Stimulated activated CD4-positive, alpha-beta T cell treated with anti-CD3 and anti-CD28 coated beads, Interleukin-12 subunit alpha, Interleukin-12 subunit beta, amount 100 ng/mL, for 48 hours (primary cell): Measurements from ENCODE around the gene CCNY.
"Not testable (repeated sequence)": the region's sequence is repeated elsewhere in the genome, so short reads cannot be mapped to it uniquely, and the experiment has no call there.

Experiments used
- DNase-seq, 3 donors: peaks; one replicate each; pipeline ENCODE4 v3.0.0-alpha.2; 2020; ENCODE audit warnings: low read depth in 2 of 3, low spot score in 1 of 3

The CCNY gene

GRCh38 chr10:35353805-35354204, 17.5 kb downstream of the CCNY start:
- no peak for DNase-seq

DNA sequence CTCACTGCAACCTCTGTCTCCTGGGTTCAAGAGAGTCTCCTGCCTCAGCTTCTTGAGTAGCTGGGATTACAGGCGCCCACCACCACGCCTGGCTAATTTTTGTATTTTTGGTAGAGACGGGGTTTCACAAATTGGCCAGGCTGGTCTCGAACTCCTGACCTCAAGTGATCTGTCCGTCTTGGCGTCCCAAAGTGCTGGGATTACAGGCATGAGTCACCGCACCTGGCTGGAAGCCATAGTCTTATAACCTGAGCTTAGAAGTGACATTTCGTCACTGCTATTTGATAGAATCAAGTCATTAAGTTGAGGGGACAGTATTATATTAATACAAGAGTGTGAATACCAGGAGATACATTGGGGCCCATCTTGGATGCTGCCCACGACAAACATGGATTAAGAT, 17.9 kb downstream of the CCNY start:
- DNase-seq, result not testable (repeated sequence)

- DNase-seq, result peak; percentile 38 to 46 (median 41)
These were observed 19.8 kb downstream of the CCNY start for GRCh38 chr10:35355971-35356724.

- peak in 1 of 3 donors; percentile 27 for DNase-seq
These were observed 20.4 kb downstream of the CCNY start for GRCh38 chr10:35356725-35357092.

DNA sequence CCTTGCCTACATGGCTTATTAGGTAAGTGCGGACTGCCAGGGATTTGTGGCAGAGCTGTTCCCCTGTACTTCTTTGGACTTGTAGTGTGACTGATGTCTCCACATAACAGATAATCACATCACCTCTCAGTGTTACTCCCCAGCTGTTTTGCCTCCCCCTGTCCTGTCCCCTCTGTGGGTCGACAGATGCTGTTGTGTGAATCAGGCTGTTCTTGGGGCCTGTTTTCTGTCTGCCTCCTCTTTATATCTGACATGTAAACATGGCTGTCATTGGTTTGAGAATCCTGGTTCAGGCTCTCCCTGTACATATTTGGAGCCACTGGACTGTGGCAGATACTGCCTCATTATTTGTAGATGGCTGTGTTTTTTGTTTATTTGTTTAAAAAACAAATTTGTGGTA, 22.7 kb downstream of the CCNY start:
- DNase-seq, result no peak

DNA sequence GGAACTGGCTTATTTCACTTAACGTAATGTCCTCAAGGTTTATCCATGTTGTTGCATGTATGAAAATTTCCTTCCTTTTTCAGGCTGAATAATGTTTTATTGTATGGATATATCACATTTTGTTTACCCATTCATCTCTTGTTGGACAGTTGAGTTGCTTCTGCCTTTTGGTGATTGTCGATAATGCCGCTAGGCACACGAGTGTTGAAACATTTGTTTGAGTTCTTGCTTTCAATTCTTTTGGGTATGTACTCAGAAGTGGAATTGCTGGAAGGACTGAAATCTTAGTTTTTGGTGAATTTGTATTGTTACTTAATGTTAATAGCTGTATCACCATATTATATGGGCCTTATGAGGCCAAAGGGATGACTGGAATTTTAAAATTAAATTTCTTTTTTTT, 23.6 kb downstream of the CCNY start:
- no peak for DNase-seq

DNA sequence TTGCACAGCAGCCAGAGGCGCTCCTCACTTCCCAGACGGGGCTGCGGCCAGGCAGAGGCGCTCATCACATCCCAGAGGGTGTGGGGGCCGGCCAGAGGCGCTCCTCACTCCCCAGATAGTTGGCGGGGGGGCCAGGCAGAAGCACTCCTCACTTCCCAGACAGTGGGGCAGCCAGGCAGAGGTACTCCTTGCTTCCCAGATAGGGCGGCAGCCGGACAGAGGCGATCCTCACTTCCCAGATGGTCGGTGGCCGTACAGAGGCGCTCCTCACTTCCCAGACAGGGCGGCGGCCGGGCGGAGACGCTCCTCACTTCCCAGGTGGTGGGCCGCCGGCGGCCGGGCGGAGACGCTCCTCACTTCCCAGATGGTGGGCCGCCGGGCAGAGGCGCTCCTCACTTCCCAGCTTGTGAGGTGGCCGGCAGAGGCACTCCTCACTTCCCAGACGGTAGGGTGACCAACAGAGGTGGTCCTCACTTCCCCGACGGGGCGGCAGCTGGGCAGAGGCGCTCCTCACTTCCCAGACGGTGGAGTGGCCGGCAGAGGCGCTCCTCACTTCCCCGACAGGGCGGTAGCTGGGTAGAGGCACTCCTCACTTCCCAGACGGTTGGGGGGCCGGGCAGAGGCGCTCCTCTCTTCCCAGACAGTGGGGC, 26.5 kb downstream of the CCNY start:
- no peak for DNase-seq

GRCh38 chr10:35363587-35363986, 27.3 kb downstream of the CCNY start:
- no peak for DNase-seq

- DNase-seq, result no peak
These were observed 28.5 kb downstream of the CCNY start for GRCh38 chr10:35364808-35365207.

DNA sequence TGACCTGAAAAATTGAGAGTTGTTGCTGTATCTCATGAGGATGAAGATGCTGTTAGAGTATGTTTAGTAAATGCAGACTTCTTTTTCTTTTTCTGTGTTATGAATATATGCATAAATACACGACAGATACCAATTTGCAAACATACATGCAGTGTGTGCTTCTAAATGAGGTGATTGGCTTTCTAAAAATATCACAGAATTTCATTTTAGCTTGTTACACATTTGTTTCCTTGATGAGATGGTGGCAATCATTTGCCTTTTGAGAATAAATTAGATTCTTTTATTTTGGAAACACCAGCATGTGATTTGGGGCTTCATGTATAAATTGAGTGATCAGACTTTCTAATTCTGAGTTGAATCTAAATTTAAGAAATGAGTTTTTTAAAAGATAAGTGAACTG, 29.7 kb downstream of the CCNY start:
- DNase-seq, result no peak

DNA sequence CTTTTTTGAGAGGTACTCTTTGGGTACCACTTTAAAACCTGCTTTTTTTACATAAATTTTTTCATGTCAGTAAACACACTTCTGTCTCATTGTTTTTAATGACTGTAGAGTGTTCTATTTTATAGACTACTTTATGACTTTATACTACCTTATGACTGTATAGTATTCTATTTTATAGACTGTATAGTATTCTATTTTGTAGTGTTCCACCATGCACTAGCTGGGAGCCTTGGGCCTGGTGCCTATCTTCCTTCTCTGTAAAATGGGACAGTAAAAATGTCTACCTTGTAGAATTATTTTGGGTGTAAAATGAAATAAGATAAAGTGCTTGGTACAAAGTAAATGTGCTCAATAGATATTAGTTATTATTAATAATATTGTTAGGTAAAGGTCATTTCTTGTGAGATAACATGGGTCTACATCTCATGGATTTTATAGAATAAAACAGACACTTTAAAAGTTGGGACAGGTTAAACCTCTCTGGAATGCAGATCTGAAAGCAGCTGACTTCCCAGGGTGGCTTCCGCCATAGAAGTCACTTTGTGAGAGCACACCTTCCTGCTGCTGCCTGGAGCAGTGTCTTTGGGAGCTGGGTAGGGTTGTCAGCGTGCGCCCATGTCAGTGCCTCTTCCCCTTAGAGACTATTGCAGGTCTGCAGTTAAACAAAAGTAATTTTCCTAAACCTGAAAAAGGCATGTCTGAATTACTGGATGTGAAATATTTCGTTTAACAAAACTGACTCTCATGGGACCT, 31.0 kb downstream of the CCNY start:
- no peak for DNase-seq

- no peak for DNase-seq
These were observed 31.7 kb downstream of the CCNY start for GRCh38 chr10:35367982-35368381.

DNA sequence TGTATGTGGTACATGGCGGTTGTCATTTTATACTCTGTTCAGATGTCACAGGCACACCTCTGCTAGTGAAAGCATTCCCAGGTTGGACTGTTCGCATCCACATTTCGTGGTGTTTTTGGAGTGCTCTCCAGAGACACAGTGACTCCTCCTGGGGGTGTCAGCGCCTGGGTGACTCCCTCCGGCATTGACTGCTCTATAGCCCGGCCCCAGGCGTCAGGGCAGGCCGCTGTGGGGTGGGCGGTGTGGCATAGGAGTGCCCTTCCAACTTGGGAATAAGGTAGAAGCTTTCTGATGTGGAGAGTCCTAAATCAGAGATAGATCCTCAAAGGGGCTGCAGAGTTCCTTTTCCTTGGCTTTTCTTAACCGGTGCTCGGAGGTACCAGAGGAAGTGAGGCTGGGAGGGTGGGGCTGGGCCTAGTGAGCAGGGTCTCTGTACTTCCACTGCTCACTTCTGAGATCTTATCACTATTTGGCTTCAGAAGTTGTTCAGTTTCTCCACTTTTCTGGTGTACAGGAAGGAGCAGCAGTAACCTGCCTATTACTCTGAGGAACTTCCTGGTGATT, 32.3 kb downstream of the CCNY start:
- DNase-seq, result no peak

GRCh38 chr10:35369049-35369611, 32.8 kb downstream of the CCNY start:
- no peak for DNase-seq

DNA sequence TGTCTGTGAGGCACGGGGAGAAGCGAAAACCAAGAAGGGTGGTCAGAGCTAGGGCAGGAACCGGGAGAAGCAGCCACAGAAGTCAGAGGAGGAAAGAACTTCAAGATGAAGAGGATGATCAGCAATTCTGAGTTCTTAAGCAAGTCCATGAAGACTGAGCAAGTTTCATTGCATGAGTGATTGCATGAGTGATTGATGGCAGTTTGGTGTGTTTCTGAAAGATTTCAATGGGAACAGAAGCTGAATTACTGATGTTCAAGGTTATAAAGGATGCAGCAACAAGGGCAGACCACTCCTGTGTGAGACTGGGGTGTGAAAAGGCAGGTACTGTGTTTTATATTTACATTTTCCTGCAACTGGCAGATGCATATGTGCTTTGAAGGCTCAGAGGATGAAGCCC, 35.4 kb downstream of the CCNY start:
- no peak for DNase-seq

GRCh38 chr10:35372329-35372728, 36.0 kb downstream of the CCNY start:
- DNase-seq, result no peak

DNA sequence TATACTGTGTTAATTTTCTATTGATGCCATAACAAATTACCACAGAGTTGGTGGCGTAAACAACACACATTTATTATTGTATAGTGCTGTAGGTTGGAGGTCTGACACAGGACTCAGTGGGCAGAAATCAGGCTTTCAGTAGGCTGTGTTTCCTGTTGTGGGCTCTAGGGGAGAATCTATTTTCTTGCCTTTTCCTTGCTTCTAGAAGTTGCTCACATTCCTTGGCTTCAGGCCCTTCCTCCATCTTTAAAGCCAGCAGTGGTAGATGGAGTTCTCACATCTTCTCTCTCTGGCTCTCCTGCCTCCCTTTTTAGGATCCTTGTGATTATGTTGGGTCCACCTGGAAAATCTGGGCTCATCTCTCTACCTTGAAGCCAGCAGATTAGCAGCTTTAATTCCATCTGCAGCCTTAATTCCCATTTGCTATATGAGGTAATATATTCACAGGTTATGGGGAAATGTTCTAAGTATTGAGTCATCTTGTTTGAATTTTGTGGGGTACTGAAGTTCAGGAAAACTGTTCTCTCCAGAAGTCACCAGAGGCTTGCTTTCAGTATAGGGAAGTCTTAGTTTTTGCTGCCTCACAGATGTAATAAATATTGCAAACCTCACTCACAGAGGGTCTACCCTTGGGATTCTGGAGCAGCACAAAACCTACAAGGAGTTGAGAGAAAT, 38.9 kb downstream of the CCNY start:
- DNase-seq, result no peak

- DNase-seq, result no peak
These were observed 40.9 kb downstream of the CCNY start for GRCh38 chr10:35377050-35377728.

DNA sequence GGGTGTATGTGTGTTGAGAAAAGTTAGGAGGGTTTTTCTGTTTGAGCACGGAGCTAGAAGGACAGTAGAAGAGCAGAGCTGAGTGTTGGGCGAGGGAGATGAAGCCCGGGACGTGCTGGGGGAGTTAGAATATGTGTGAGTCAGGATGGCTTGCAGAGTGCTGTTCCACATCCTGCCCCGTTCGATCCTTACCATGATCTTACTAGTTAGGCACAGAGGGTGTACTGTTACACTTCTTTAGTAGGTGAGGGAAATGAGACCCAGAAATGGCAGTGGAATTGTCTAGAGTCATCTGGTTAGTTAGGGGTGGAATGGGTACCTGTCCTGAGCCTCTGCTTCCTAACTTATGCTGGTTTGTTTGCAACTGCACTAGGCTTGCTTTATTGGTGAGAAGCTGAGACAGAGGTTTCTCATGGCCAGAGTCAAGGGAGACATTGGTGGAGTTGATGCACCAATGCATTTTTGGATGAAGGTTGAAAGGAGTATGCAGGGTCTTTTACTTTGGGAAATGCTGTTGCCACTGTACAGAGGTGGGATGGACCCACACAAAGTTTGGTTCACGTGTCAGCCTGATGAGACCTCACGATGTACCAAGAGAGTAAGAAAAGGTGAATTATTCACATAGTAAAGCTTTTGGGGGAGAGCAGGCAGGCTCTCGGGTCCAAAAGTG, 42.4 kb downstream of the CCNY start:
- peak in 1 of 3 donors; percentile 3 for DNase-seq
